Stimulated activated CD4-positive, alpha-beta T cell treated with anti-CD3 and anti-CD28 coated beads, Interleukin-15, amount 100 ng/mL, for 1 hour (primary cell): ENCODE measurements around the gene UBTD2.
"Not testable (repeated sequence)": the region's sequence is repeated elsewhere in the genome, so short reads cannot be mapped to it uniquely, and the experiment has no call there.

Source experiments
- DNase-seq, 2 donors: peaks; one replicate each; pipeline ENCODE4 v3.0.0-alpha.2; 2020; ENCODE audit warnings: low read depth in 1 of 2, low spot score in 1 of 2

The UBTD2 gene

GRCh38 chr5:172283020-172283861 is at the start of gene UBTD2:
Gene UBTD2, minus strand, starts transcription at chr5:172283764. Its CDS starts 99 bp downstream, at chr5:172283665.
- peak; percentile 53 to 61 for DNase-seq

GRCh38 chr5:172326901-172327300 is 43.3 kb upstream of the UBTD2 start:
- DNase-seq: not testable (repeated sequence)

GRCh38 chr5:172325452-172325851 is 41.9 kb upstream of the UBTD2 start:
- DNase-seq: no peak

- no peak for DNase-seq
Observed at GRCh38 chr5:172322028-172322965, 38.7 kb upstream of the UBTD2 start.

GRCh38 chr5:172321593-172321992 is 38.0 kb upstream of the UBTD2 start:
- DNase-seq: no peak

- no peak for DNase-seq
Observed at GRCh38 chr5:172319708-172320441, 36.3 kb upstream of the UBTD2 start.

- no peak for DNase-seq
Observed at GRCh38 chr5:172315587-172316493, 32.3 kb upstream of the UBTD2 start.

- no peak for DNase-seq
Observed at GRCh38 chr5:172313915-172314314, 30.4 kb upstream of the UBTD2 start.

- no peak for DNase-seq
Observed at GRCh38 chr5:172312286-172312685, 28.7 kb upstream of the UBTD2 start.

GRCh38 chr5:172311605-172312004 is 28.0 kb upstream of the UBTD2 start:
- DNase-seq: no peak

- DNase-seq: no peak
Observed at GRCh38 chr5:172311026-172311425, 27.5 kb upstream of the UBTD2 start.

GRCh38 chr5:172305380-172305779 is 21.8 kb upstream of the UBTD2 start:
- DNase-seq: no peak

GRCh38 chr5:172303572-172304335 is 20.2 kb upstream of the UBTD2 start:
- no peak for DNase-seq

- no peak for DNase-seq
Observed at GRCh38 chr5:172303162-172303561, 19.6 kb upstream of the UBTD2 start.

GRCh38 chr5:172302047-172302710 is 18.6 kb upstream of the UBTD2 start:
- DNase-seq: no peak

GRCh38 chr5:172299916-172300439 is 16.4 kb upstream of the UBTD2 start:
- DNase-seq: no peak

- no peak for DNase-seq
Observed at GRCh38 chr5:172294831-172295230, 11.3 kb upstream of the UBTD2 start.

- DNase-seq: no peak
Observed at GRCh38 chr5:172293745-172294342, 10.3 kb upstream of the UBTD2 start.
